ENCODE measurements around the gene MVP.
"Not testable (repeated sequence)": the region's sequence is repeated elsewhere in the genome, so short reads cannot be mapped to it uniquely, and the experiment has no call there.

The MVP gene

DNA sequence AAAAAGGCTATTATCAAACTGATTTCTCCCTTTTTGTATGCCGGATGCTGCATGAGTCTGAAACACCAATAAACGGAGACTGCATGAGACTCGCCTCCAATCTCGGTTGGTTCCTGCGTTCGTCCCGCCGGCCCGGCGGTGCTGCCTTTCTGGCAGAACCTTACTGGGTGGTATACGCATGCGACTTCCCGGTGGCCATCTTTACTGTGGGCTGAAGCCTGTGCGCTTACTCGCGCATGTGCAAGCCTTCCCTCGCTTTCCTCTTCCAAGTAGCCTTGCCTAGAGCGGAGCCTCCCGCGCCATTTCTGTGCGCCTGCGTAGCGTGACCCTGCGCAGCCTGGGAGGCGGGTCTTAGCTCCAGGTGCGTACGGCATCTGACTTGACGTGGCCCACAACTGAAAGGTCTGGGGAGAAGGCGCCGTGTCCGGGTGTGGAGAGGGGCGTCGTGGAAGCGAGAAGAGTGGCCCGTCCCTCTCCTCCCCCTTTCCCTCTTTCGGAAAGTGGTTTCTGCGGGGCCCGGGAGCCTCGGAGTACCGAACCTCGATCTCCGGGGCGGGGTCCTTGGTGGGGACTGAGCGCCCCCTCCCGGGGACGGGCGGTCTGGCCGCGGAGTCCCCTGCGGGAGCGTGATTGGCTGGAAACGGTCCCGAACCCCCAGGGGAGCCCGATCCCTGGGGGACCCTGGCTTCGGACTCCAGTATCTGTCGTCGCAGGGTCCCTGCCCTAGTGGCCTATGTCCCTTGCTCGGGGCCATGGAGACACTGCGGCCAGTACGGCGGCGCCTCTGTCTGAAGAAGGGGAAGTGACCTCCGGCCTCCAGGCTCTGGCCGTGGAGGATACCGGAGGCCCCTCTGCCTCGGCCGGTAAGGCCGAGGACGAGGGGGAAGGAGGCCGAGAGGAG is 4.2 kb upstream of the MVP start, which contains the start of gene PAGR1:
PAGR1 (plus strand) TSS at position 360 of the 901 bp plus-strand sequence; CDS start at position 734, 374 bp downstream.
- DNase-seq (ENCODE audit: low spot score) = peak; percentile 99

DNA sequence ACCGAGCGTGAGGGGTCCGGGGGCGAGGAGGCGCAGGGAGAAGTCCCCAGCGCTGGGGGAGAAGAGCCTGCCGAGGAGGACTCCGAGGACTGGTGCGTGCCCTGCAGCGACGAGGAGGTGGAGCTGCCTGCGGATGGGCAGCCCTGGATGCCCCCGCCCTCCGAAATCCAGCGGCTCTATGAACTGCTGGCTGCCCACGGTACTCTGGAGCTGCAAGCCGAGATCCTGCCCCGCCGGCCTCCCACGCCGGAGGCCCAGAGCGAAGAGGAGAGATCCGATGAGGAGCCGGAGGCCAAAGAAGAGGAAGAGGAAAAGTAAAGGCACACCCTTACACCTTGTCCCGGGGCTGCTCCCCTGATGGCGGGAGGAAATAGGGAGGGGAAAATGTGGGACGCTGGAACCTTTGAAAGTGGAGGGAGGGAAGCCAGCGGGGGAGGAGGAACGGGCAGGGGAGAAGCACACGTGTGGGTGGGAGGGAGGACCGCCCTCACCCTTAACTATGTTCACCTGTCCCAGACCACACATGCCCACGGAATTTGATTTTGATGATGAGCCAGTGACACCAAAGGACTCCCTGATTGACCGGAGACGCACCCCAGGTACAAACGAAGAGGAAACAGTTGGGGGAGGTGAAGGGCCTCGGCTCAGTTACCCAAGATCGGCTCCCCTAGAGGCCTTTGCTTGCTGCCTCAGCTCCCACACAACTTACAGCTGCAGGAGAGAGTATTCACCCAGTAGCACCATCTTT is 3.4 kb upstream of the MVP start:
- peak; percentile 68 for DNase-seq (ENCODE audit: low spot score)

DNA sequence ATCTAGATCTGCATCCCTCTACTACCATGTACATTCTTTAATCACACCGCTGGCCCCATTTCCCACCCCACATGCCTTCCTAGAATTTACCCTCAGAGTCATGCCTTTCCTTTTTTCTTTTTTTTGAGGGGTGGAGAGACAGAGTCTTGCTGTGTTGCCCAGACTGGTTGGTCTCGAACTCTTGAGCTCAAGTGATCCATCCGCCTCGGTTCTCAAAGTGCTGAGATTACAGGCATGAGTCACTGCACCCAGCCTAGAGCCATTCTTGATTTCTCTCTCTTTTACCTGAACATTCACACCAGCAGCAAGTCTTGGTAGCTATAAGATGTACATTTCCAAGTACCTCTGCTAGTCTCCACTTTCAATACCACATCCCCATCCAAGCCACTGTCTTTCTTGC is 2.2 kb upstream of the MVP start:
- no peak for DNase-seq (ENCODE audit: low spot score)

DNA sequence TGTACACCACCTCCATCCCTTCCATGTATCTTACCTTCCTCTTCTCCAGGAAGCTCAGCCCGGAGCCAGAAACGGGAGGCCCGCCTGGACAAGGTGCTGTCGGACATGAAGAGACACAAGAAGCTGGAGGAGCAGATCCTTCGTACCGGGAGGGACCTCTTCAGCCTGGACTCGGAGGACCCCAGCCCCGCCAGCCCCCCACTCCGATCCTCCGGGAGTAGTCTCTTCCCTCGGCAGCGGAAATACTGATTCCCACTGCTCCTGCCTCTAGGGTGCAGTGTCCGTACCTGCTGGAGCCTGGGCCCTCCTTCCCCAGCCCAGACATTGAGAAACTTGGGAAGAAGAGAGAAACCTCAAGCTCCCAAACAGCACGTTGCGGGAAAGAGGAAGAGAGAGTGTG is 756 bp upstream of the MVP start:
- no peak for DNase-seq (ENCODE audit: low spot score)

DNA sequence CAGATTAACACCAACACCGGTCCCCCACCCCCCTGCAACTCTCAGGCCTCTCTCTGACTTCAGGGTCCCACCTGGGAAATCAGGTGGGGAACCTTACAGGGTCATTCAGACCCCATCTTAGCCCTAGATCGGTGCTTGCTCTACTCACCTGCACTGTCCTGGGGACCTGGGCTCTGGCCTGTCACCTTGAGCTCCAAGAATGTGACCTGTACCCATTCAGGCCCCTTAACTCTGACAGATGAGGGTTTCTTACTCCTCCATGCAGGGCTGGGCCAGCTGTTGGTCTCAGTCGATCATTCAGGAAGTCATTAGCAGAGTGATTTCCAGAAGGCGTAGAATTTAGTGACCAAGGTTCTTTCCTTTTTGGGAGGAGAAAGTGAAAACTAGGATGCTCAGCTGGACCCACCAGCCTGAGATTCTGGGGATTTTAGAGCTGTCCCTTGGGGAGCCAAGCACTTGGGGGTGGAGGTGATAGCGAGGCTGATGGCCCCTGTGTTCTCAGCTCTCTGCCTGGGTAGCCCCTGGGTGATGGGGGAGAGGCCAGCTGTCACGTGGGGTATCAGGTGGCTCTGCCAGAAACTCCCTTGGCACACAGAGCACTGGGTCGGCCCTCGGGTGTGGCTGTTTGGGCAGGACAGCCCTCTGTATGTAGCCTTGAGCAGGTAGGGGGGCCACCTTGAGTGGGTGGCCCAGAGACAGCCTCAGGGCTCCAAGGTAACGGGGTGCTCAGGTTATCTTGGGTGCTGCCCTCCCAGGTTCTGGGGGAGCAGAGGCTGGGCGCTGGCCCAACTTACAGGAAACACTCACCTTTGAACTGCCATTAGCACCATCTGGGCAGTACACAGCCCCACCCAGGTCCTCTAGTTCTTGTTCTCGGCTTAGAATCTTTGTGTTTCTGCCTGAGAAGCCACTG is 724 bp downstream of the MVP start:
- DNase-seq (ENCODE audit: low spot score) = peak; percentile 54

DNA sequence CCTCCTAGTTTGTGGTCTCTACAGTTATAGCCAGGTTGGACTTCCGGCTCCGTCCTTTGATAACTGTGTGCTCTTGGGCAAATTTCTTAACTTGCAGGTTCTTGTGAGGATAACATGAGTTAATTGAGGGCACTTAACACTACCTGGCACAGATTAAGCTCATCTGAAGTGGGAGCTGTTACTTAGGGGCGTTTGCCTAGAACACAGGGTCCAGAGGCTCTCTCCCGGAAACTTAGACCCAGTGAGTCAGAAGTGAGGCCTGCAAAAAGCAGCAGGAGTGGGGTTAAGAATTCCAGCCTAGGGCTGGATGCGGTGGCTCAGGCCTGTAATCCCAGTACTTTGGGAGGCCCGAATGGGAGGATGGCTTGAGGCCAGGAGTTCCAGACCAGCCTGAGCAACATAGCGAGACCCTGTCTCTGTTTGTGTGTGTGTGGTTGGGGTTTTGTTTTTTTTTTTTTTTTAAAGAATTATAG is 1.4 kb downstream of the MVP start:
- DNase-seq (ENCODE audit: low spot score) = no peak

DNA sequence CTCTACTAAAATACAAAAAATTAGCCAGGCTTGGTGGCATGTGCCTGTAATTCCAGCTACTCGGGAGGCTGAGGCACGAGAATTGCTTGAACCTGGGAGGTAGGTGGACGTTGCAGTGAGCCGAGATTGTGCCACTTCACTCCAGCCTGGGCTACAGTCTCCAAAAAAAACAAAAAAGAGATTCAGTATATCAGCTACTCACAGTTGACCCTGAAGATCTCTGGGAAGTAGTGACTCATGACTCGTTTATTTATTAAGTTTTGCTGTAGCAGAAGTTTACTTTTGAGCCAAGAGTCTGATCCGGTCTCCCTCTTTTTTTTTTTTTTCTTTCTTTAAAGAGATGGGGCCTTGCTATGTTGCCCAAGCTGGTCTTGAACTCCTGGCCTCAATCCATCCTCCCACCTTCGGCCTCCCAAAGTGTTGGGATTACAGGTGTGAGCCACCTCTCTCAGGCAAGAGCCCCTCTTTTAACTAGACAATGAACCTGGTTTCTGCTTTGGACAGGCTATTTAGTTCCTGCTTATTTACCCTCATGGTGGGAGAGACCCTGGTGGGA is 4.4 kb downstream of the MVP start:
- DNase-seq (ENCODE audit: low spot score) = no peak

DNA sequence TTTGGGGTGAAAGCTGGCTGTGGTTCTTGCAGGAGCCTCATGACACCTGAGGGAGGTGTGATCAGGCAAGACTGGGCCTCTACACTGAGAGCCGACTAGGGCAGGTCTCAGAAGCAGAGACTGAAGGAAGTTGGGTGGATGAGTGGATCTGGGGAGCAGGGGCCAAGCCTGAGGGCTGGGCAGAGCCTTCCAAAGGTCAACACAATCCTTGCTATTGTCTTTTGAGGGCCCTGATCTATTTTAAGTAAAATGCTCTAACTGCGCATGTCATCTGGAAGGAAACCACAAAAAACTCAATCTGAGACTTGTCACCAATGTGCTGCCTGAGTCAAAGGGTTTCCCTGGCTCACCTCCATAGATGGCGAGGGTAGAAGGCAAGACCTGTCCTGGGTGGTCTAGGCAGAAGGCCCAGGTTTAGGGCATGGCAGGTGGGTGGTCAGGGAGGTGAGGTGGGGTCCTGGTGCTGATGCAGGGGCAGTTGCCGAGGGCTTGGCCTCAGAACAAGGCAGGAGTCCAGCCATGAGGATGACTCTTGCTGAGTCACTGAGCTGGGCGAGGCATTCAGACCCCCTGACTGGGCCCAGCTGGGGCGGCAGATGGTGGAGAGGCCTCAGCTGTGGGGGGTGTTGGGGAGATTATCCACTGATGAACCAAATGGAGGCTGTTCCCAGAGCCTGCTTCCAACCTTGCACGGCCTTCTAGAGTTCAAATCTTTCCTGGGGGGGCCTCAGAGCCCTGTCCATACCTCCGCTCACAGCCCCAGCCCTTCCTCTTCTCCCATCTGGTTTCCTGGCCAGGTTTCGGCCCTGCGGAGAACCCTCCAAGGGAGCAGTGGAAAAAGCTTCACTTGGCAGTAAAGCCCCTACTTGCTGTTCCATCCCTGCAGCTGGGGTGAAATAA is 5.1 kb downstream of the MVP start:
- DNase-seq (ENCODE audit: low spot score) = peak; percentile 86

DNA sequence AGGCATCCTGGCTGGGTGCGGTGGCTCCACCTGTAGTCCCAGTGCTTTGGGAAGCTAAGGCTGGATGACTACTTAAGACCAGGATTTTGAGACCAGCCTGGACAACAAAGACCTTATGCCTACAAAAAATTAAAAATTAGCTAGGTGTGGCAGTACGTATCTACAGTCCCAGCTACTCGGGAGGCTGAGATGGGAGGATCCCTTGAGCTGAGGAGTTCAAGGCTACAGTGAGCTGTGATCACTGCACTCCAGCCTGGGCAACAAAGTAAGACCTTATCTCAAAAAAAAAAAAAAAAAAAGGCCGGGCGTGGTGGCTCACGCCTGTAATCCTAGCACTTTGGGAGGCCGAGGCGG is 6.1 kb downstream of the MVP start:
- no peak for DNase-seq (ENCODE audit: low spot score)

DNA sequence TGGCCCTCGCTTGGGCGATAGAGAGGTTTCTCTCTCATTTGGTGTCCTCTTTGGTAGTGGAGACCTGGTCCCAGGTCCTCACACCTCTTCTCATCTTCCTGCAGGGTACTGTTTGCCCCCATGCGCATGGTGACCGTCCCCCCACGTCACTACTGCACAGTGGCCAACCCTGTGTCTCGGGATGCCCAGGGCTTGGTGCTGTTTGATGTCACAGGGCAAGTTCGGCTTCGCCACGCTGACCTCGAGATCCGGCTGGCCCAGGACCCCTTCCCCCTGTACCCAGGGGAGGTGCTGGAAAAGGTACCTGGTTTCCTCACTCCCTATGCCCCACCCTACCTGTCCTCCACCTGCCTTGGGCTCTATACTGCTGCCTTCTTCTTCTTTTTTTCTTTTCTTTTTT is 10.5 kb downstream of the MVP start:
- no peak for DNase-seq (ENCODE audit: low spot score)

DNA sequence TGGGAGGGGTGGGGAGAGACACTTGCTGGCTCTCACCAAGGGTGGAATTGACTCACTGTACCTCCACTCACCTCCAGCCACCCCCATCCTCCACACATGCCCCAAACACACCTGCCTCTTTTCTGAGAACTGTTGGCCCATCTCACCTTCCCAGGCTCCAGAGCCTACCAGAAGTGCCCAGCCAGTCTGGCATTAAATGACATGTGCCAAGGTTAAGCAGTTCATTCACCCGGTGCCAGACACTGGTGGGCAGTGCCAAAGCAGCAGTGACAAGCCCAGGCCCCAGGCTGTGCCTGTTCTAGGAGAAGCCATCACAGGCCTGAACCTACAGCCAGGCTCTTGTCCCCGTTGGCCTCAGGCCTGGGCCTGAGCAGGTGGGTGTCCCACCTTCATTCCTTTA is 11.2 kb downstream of the MVP start:
- no peak for DNase-seq (ENCODE audit: low spot score)

DNA sequence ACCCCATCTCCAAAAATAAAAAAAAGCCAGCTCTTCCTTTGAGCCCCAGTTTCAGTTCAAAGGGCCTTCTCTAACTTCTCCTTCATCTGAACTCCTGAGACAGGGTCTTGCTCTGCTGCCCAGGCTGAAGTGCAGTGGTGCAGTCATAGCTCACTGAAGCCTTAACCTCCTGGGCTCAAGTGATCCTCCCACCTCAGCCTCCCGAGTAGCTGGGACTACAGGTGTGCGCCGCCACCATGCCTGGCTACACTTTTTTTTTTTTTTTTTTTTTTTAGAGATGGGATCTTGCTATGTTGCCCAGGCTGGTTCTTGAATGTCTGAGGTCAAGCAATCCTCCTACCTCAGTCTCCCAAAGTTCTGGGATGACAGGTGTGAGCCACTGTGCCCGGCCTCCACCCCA is 13.0 kb downstream of the MVP start:
- not testable (repeated sequence) for DNase-seq (ENCODE audit: low spot score)

DNA sequence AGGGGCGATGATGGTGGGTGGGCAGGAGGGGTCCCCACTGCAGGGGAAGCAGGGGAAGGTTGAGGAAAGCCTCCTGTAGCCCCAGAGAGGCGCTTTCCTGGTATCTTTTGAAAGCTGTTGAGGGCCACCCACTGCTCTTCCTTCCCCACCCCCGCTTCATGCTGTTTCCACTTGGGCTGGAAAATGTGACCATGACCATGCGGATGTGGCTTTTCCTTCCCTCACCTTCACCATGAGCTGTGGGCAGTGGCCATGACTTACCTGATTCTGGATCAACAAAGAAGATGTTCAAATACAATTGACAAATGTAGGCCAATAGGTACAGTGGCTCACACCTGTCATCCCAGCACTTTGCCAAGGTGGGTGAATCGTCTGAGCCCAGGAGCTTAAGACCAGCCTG is 13.8 kb downstream of the MVP start:
- no peak for DNase-seq (ENCODE audit: low spot score)

DNA sequence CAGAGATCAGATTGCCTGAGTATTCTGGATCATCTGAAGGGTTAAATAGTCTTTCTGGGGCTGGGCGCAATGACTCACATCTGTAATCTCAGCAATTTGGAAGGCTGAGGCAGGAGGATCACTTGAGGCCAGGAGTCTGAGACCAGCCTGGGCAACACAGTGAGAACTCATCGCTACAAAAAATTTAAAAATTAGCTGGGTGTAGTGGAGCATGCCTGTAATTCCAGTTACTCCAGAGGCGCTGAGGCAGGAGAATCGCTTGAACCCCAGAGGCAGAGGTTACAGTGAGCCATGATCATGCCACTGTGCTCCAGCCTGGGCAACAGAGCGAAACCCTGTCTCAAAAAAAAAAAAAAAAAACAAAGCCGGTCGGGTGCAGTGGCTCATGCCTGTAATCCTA is 15.7 kb downstream of the MVP start:
- DNase-seq (ENCODE audit: low spot score) = no peak

DNA sequence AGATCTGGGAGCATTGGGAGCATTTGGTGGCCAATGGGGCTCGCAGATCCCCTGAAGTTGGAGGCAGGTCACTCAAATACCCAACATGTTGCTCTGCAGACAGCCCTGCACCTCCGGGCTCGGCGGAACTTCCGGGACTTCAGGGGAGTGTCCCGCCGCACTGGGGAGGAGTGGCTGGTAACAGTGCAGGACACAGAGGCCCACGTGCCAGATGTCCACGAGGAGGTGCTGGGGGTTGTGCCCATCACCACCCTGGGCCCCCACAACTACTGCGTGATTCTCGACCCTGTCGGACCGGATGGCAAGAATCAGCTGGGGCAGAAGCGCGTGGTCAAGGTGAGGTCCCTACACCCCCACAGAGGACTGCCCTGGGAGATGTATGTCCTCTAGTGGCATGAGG is 16.4 kb downstream of the MVP start:
- no peak for DNase-seq (ENCODE audit: low spot score)

DNA sequence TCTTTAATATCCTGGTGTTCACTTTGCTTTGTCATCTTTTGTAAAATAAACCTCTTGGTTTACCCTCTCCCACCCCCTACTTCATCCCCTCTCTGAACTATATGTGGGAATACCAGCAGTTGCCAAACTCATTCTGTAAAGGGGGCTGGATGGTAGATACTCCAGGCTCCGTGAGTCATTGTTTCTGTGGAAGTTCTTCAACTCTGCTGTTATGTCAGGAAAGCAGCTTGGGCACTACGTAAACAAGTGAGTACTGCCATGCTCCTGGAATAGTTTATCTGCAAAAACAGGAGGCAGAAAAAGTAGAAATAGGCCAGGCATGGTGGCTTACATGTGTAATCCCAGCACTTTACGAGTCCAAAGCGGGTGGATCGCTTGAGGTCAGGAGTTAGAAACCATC is 17.6 kb downstream of the MVP start:
- no peak for DNase-seq (ENCODE audit: low spot score)

DNA sequence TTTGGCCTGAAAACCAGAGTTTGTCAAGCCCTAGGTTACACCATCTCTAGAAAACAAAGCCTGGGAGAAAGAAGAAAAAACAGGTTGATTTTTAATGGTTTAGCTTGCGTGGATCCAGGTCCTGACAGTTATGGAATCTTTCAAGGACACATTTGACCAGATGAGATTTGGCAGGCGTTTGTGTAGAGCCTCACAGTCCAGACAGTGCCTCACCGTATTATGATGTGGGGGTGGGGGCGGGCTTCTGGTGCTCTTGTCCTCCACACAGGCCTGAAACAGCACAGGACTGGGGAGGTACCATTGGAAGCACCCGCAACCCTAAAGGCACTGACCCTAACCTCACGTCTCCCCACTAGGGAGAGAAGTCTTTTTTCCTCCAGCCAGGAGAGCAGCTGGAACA is 19.6 kb downstream of the MVP start:
- no peak for DNase-seq (ENCODE audit: low spot score)

DNA sequence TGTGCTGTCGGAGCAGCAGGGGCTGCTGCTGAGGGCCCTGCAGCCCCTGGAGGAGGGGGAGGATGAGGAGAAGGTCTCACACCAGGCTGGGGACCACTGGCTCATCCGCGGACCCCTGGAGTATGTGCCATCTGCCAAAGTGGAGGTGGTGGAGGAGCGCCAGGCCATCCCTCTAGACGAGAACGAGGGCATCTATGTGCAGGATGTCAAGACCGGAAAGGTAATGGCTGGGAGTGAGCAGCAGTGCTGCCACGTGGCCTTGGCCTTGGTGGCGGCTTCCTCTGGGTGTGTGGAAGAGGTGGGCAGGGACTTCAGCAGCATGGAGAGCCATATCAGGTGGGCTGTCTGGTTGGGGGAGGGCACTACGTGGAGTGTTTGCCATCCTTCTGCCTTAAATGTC is 20.0 kb downstream of the MVP start:
- no peak for DNase-seq (ENCODE audit: low spot score)

DNA sequence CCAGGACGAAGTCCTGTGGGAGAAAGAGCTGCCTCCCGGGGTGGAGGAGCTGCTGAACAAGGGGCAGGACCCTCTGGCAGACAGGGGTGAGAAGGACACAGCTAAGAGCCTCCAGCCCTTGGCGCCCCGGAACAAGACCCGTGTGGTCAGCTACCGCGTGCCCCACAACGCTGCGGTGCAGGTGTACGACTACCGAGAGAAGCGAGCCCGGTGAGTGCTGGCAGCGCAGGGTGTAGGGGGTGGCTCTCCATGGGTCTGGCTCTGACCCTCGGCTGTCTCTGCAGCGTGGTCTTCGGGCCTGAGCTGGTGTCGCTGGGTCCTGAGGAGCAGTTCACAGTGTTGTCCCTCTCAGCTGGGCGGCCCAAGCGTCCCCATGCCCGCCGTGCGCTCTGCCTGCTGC is 21.4 kb downstream of the MVP start:
- DNase-seq (ENCODE audit: low spot score) = no peak

DNA sequence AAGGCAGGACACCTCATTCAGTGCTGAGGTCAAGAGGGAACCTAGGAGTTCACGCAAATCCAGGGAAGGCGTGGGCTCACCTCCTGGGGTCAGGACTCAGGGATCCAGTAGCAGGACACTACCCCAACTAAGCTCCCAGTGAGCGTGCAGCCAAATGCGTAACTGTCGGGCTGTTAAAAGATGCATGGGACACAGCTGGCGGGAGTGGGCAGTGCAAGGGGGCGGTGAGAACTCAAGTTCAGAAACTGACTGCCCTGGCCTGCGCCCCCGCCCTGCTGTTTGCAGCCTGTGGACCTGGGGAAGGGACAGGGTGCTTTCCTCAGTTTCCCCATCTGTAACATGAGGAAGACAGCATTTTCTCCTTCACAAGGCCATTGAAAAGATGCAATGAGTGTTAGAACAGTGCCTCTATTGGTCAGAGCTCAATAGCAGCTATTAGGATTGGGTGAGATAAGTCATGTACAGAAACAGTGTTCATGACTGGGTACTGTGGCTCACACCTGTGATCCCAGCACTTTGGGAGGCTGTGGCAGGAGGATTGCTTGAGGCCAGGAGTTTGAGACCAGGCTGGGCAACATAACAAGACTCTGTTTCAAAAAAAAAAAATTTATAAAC is 22.6 kb downstream of the MVP start:
- DNase-seq (ENCODE audit: low spot score) = no peak
